ENCODE results near the gene STT3B.

GRCh38 chr3:31551646-31552045 is 18.9 kb downstream of the STT3B start:
- TF ChIP-seq POLR2A (IDR thresholded peaks at IDR 0.05) (no peak), CTCF (IDR thresholded peaks at IDR 0.05) (no peak)

Measured in stomach (tissue), 4 donors.